Activated T-cell treated with anti-CD3 and anti-CD28 coated beads for 4 hours (primary cell): ENCODE data around the gene SBDS.
"Not testable (repeated sequence)": the region's sequence is repeated elsewhere in the genome, so short reads cannot be mapped to it uniquely, and the experiment has no call there.

Experiments used
- DNase-seq: peaks from one replicate; pipeline ENCODE4 v3.0.0-alpha.2; 2020

The SBDS gene

GRCh38 chr7:66995050-66995776, at the start of gene SBDS:
Gene SBDS, minus strand, starts transcription at chr7:66995586. Its CDS starts 169 bp downstream, at chr7:66995417.
- DNase-seq, result peak; percentile 88

- not testable (repeated sequence) for DNase-seq
These were observed 48.2 kb upstream of the SBDS start for GRCh38 chr7:67043559-67043930.

- not testable (repeated sequence) for DNase-seq
These were observed 47.6 kb upstream of the SBDS start for GRCh38 chr7:67042781-67043558.

DNA sequence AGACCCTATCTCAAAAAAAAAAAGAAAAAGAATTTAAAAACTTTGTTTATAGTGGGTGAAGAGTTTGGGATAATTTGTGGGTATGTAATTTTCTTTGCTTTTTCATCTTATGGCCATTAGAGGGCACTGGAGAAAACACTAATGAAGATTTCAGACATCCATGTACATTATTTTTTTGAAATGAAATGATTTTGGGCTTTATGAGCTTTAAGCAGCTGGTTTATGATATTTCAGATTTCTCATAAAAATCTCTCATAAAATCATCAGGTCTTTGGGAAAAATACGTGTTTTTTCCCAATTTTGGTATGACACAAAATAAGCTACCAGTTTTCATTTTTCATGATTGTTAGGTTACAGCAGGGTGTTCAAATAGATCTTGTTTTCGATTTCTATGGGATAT, 45.4 kb upstream of the SBDS start:
- DNase-seq, result not testable (repeated sequence)

DNA sequence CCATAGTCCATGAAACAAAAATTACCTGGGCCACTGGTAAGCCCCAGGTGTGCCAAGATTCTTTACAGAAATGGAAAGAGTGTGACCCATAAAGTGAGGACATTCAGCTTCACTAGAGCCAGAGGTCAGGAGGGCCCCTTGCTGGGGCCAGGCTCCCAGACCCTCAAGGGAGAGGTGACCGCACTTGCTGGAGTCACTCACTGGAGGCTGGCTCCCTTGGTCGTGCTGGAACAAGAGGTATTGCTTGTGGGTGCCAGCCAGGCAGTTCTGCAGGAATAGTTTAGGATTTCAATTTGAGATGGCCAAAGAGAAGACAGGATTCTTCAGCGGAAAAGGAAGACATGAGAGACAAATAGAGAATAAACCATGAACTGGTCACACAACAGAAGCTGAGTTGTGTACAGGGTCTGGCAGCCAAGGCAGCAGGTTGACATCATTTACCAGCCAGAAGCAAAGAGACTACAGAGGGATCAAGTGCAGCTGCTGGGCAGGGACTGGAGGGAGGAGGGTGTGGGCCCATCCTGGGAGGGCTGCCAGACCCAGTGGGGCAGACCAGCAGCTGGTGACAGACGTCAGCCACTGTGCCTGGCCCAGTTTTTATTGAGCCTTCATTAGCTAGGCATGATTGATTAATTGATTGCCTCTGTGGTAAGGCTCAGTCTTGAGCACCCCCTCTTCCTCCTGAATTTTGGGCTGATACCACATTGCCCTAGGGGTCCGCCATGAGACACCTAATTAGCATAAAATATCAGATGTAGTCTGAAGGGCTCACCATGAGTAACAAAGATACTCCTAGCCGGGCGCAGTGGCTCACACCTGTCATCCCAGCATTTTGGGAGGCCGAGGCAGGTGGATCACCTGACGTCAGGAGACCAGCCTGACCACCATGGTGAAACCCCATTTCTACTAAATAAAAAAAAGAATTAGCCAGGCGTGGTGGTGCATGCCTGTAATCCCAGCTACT, 41.3 kb upstream of the SBDS start:
- DNase-seq, result not testable (repeated sequence)

GRCh38 chr7:67033251-67033650, 37.9 kb upstream of the SBDS start:
- DNase-seq, result no peak

DNA sequence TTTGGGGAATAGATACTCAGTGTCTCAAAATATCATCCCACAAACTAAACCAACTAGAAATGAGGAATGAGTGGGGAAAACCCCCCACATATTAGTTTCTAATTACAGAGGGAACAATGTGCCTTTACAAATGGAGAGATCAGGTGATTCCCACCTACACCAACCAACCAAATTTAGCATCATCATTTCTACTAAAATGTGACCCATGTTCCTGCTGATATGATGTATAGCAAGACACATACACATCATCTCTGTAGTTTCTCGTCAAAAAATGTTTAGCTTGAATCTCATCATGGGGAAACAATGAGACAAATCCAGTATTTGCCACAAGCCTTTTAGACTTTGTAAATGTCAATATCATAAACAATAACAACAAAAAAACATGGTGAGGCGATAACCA, 36.3 kb upstream of the SBDS start:
- not testable (repeated sequence) for DNase-seq

DNA sequence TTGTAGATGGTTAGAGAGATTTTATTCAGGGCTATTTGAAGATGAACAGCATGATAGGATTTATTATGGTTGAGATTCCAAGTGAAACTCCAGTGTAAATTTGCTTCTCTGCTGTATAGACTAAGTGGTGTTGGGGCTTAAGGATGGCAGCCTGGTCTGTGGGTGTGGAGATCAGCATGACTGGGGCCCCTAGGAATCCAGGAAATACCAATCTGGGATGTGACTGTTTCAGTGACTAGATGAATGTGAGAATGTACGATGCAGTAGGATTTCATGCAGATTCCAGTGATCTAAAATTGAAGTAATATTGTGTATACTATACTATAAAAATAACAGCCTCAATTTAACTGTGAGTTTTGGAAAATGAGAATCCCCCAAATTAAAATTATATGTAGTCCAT, 30.1 kb upstream of the SBDS start:
- DNase-seq, result not testable (repeated sequence)

GRCh38 chr7:67022511-67022910, 27.1 kb upstream of the SBDS start:
- no peak for DNase-seq

GRCh38 chr7:67021260-67021659, 25.9 kb upstream of the SBDS start:
- DNase-seq, result no peak

DNA sequence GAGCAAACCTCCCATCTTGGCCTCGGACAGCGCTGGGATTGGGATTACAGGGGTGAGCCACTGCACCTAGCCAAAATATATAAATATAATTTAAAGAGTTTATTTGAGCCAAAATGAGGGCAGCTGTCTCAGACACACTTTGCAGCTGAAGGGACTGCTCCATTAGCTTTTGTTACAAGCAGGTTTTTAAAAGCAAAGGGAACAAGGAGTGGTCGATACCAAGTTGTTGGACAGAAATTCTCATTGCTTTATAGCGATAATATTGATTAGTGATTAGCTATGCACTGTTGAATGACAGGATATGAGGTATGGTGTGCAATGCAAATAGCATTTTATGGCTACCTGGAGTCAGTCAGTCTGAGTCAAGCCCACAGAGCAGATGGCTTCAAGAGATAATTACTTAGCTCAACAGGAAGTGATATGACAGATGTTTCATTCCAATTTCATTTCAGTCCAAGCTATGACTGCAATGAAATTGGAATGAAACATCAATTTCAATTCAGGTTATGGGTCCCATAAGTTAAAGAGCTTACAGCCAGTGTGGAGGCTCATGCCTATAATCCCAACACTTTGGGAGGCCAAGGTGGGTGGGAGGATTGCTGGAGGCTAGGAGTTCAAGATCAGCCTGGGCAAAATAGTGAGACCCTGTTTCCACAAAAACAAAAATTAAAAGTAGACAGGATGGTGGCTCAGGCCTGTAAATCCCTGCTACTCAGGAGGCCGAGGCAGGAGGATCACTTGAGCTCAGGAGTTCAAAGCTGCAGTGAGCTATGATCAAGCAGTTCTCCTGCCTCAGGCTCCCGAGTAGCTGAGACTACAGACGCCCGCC, 24.4 kb upstream of the SBDS start:
- DNase-seq, result no peak

DNA sequence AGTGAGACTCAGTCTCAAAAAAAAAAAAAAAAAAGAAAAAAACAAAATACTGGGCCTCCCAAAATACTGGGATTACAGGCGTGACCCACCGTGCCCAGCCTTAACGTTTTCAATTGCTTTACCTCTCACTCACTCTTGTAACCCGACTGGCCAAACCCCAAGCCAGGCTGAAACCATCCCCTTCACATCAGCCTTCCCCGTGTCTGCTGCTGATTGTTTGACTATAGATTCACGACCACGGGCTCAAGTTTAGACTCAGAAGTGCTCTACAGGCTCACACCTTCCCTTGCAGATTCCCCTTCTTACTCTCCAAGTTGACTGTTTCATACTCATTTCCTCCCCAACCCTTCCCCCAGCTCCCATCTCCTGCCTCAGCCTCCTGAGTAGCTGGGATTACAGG, 23.6 kb upstream of the SBDS start:
- no peak for DNase-seq

- DNase-seq, result not testable (repeated sequence)
These were observed 22.6 kb upstream of the SBDS start for GRCh38 chr7:67017971-67018370.

- not testable (repeated sequence) for DNase-seq
These were observed 18.8 kb upstream of the SBDS start for GRCh38 chr7:67014076-67014622.

DNA sequence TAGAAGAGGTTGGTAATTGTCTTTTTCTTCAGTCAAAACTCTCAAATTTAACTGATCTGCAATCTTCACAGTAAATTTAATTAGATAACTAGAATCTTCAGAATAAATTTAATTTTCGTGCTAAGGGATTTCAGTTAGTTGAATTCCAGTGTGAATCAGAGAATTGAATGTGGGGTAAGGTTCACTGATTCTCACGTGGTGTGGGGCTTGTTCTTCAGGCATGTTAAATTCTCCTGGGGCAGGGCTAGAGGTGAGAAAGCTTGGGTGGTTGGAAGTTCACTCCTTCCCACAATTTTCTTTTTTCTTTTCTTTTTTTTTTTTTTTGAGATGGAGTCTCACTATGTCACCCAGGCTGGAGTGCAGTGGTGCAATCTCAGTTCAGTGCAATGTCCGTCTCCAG, 14.3 kb upstream of the SBDS start:
- not testable (repeated sequence) for DNase-seq

DNA sequence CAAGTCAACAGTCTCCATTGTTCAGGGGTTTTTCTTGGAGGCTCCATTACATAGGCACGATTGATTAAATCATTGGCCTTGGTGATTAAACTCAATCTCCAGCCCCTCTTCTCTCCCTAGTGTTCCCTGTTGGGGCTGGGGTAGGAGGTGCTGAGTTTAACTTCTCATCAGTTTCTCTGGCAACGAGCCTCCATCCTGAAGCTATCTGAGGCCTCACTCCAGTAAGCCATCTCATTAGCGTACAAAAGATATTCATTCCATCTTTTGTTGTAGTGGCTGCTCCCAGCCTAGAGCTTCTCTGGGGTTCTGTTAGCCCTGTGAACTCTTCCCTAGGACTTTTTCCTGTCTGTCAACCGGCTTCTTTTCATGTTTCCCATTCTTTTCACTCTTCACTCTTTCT, 12.9 kb upstream of the SBDS start:
- no peak for DNase-seq

DNA sequence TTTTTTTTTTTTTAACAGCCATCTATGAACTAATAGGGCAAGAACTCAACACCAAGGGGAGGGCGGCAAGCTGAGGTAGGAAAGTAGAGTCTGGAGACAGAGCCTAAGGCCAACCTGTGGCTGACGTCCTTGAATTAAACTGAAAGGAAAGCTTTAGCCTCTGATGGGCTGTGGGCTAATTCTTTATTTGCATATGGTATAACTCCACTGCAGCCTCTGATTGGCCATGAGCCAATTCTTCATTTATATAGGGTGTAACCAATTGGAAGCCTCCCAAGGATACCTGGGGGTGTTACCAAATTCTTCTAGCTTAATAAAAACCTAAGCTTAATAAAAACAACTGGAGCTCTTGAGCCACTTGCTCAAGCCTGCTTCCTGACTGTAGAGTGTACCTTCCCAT, 11.6 kb upstream of the SBDS start:
- no peak for DNase-seq

DNA sequence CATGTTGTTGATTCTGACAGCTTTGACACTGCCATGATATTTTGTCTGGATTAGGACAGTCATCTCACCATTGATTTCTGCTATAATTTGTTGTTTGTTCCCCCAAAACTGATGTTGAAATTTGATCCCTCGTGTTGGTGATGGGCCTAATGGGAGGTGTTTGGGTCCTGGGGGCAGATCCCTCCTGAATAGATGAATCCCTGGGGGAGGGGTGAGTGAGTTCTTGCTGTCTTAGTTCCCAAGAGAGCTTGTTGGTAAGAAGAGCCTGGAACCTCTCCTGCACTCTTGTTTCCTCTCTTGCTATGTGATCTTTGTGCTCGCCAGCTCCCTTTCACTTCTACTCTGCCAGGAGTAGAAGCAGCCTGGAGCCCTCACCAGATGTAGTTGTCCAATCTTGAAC, 8.8 kb upstream of the SBDS start:
- DNase-seq, result not testable (repeated sequence)

DNA sequence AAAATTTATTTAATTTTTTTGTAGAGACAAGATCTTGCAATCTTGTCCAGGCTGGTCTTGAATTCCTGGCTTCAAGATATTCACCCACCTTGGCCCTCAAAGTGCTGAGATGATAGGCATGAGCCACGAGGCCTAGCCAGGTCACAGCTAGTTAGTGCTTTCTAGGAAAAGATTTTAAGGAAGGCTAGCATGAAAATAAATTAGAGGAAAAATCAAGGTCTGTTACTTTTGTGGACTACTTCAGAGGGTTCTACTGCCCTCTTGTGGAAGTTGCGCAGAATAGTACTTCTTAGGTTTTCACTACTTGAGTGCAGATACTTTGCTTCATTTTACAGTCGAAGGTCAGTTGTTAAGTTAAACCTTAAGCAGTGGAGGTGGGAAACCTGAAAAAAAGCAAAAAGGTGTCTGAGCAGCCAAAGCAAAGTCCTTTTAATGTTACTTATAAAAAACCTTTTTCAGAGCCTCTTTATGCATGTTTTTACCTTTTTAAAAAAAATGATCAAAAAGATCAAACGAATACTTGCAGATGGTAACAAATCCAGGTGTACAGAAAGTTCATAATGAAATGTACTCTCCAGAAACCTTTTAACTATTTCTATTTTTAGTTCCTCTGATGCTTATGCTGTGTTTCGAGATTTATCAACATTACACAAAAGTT, 5.3 kb upstream of the SBDS start:
- DNase-seq, result not testable (repeated sequence)

GRCh38 chr7:66996444-66997191, 1.2 kb upstream of the SBDS start, which contains the start of gene TYW1:
Gene TYW1, plus strand, starts transcription at chr7:66996833. Its CDS starts 146 bp downstream, at chr7:66996979.
- DNase-seq, result peak; percentile 97

DNA sequence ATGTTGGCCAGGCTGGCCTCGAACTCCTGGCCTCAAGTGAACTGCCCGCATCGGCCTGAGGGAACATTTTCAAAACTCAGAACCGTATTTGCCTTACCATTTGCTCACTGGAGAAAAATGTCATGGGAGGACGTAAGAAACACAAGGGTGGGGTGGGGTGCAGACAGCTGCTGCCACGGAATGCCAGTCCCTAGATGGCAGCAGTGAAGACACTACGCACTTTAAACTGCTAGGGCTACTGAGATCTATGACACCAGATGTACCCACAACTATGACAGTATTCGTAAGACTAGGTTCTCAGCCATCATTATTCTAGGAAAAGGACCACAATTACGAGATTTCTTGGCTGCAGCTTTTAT, 716 bp downstream of the SBDS start:
- DNase-seq, result peak; percentile 28
